SK-N-SH treated with all-trans-retinoic acid at 6 μM for 48 hours (cell line): ENCODE data around the gene OR52A5.

ENCODE experiments used
- BACH2 ChIP-seq: fragments of 250-450 bp; sonication (Bioruptor Pico); IDR thresholded peaks from 2 replicates; pipeline ENCODE4 v1.9.0; 2021; ENCODE audit warnings: mild to moderate bottlenecking, borderline replicate concordance
- ESRRG ChIP-seq: fragments of 250-450 bp; sonication (Bioruptor Pico); IDR thresholded peaks from 2 replicates; pipeline ENCODE4 v1.6.1; 2021; ENCODE audit warnings: mild to moderate bottlenecking
- GLIS3 ChIP-seq: fragments of 250-450 bp; sonication (Bioruptor Pico); IDR thresholded peaks from 2 replicates; pipeline ENCODE4 v1.5.0; 2020; ENCODE audit warnings: mild to moderate bottlenecking, moderate library complexity
- POU6F1 ChIP-seq: fragments of 250-450 bp; sonication (Bioruptor Pico); IDR thresholded peaks from 2 replicates; pipeline ENCODE4 v1.8.0; 2021; ENCODE audit warnings: low read depth, mild to moderate bottlenecking, moderate library complexity, borderline replicate concordance
- RARB ChIP-seq: fragments of 250-450 bp; sonication (Bioruptor Pico); IDR thresholded peaks from 2 replicates; pipeline ENCODE4 v1.8.0; 2021; ENCODE audit warnings: mild to moderate bottlenecking, moderate library complexity
- TCF4 ChIP-seq: fragments of 250-450 bp; sonication (Bioruptor Pico); IDR thresholded peaks from 2 replicates; pipeline ENCODE4 v1.8.0; 2021; ENCODE audit warnings: mild to moderate bottlenecking, moderate library complexity, borderline replicate concordance
- ZFP3 ChIP-seq: fragments of 250-450 bp; sonication (Bioruptor Pico); IDR thresholded peaks from 2 replicates; pipeline ENCODE4 v1.5.0; 2020; ENCODE audit warnings: mild to moderate bottlenecking, moderate library complexity
- ZFP30 ChIP-seq: fragments of 450-650 bp; formaldehyde crosslinking; IDR thresholded peaks from 2 replicates; pipeline ENCODE4 v1.5.0; 2022; ENCODE audit warnings: mild to moderate bottlenecking, moderate library complexity
- ZNF565 ChIP-seq: fragments of 450-650 bp; formaldehyde crosslinking; conservative IDR thresholded peaks from 2 replicates; pipeline ENCODE4 v1.5.0; 2020; ENCODE audit warnings: low read depth, mild to moderate bottlenecking, moderate library complexity
- ZNF70 ChIP-seq: fragments of 450-650 bp; formaldehyde crosslinking; IDR thresholded peaks from 2 replicates; pipeline ENCODE4 v1.5.0; 2020; ENCODE audit warnings: mild to moderate bottlenecking, moderate library complexity
- ZNF8 ChIP-seq: fragments of 450-650 bp; formaldehyde crosslinking; IDR thresholded peaks from 2 replicates; pipeline ENCODE4 v1.5.0; 2020; ENCODE audit warnings: mild to moderate bottlenecking, moderate library complexity
- TF ChIP-seq, protein P1 (sequence below): fragments of 250-450 bp; sonication (Bioruptor Pico); IDR thresholded peaks from 2 replicates; pipeline ENCODE4 v1.8.0; 2020; ENCODE audit warnings: mild to moderate bottlenecking, moderate library complexity, borderline replicate concordance
- TF ChIP-seq, protein P2 (sequence below): fragments of 250-450 bp; sonication (Bioruptor Pico); IDR thresholded peaks from 2 replicates; pipeline ENCODE4 v1.5.1; 2020; ENCODE audit warnings: low read depth, mild to moderate bottlenecking, moderate library complexity

- TF ChIP-seq ESRRG (no peak), GLIS3 (CRISPR knock-in tag) (no peak), ZNF565 (CRISPR knock-in tag) (no peak), ZFP3 (CRISPR knock-in tag) (no peak), POU6F1 (no peak), BACH2 (CRISPR knock-in tag) (no peak), TCF4 (CRISPR knock-in tag) (no peak), ZNF70 (CRISPR knock-in tag) (no peak), RARB (no peak), ZFP30 (CRISPR knock-in tag) (no peak), ZNF8 (CRISPR knock-in tag) (no peak)
- TF ChIP-seq, protein P1, sequence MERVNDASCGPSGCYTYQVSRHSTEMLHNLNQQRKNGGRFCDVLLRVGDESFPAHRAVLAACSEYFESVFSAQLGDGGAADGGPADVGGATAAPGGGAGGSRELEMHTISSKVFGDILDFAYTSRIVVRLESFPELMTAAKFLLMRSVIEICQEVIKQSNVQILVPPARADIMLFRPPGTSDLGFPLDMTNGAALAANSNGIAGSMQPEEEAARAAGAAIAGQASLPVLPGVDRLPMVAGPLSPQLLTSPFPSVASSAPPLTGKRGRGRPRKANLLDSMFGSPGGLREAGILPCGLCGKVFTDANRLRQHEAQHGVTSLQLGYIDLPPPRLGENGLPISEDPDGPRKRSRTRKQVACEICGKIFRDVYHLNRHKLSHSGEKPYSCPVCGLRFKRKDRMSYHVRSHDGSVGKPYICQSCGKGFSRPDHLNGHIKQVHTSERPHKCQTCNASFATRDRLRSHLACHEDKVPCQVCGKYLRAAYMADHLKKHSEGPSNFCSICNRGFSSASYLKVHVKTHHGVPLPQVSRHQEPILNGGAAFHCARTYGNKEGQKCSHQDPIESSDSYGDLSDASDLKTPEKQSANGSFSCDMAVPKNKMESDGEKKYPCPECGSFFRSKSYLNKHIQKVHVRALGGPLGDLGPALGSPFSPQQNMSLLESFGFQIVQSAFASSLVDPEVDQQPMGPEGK (CRISPR knock-in tag) = no peak
- TF ChIP-seq, protein P2, sequence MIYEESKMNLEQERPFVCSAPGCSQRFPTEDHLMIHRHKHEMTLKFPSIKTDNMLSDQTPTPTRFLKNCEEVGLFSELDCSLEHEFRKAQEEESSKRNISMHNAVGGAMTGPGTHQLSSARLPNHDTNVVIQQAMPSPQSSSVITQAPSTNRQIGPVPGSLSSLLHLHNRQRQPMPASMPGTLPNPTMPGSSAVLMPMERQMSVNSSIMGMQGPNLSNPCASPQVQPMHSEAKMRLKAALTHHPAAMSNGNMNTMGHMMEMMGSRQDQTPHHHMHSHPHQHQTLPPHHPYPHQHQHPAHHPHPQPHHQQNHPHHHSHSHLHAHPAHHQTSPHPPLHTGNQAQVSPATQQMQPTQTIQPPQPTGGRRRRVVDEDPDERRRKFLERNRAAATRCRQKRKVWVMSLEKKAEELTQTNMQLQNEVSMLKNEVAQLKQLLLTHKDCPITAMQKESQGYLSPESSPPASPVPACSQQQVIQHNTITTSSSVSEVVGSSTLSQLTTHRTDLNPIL = no peak
These were observed 47.5 kb downstream of the OR52A5 start for GRCh38 chr11:5090668-5091067.
